ENCODE measurements around the gene BCL2L13. TPM values are rescaled to one million over a fixed set of nuclear protein-coding genes. Genes with fewer than 3 reads are reported as not detected.

Gene BCL2L13
- total RNA-seq, 4 donors from 2014 or later: 65.9 to 205 (median 143) TPM

- TF ChIP-seq CTCF (IDR thresholded peaks at IDR 0.05; ENCODE audit: low read depth): no peak
These were observed 103.4 kb downstream of the BCL2L13 start for GRCh38 chr22:17741866-17742526.

GRCh38 chr22:17742527-17742902 is 104.0 kb downstream of the BCL2L13 start:
- no peak for TF ChIP-seq CTCF (IDR thresholded peaks at IDR 0.05; ENCODE audit: low read depth)

- no peak for TF ChIP-seq CTCF (IDR thresholded peaks at IDR 0.05; ENCODE audit: low read depth)
These were observed 105.3 kb downstream of the BCL2L13 start for GRCh38 chr22:17743661-17744411.

- no peak for TF ChIP-seq CTCF (IDR thresholded peaks at IDR 0.05; ENCODE audit: low read depth)
These were observed 105.9 kb downstream of the BCL2L13 start for GRCh38 chr22:17744430-17744829.

GRCh38 chr22:17746916-17747315 is 108.4 kb downstream of the BCL2L13 start:
- no peak for TF ChIP-seq CTCF (IDR thresholded peaks at IDR 0.05; ENCODE audit: low read depth)

GRCh38 chr22:17748555-17749353 is 110.2 kb downstream of the BCL2L13 start:
- no peak for TF ChIP-seq CTCF (IDR thresholded peaks at IDR 0.05; ENCODE audit: low read depth)

Measured in subcutaneous adipose tissue (tissue), 4 donors.